ENCODE measurements around the gene GPD1L.

GPD1L gene

GRCh38 chr3:32095431-32095830 is 11.0 kb upstream of the GPD1L start:
- no peak for TF ChIP-seq CTCF (IDR thresholded peaks at IDR 0.05)
- no peak for TF ChIP-seq ZFX (IDR thresholded peaks at IDR 0.05; ENCODE audit: borderline replicate concordance)
- H3K27ac ChIP-seq = no peak overlapping the region

- H3K27ac ChIP-seq = no peak overlapping the region
- no peak for TF ChIP-seq CTCF (IDR thresholded peaks at IDR 0.05)
- TF ChIP-seq ZFX (IDR thresholded peaks at IDR 0.05; ENCODE audit: borderline replicate concordance) = no peak
These were observed 8.7 kb upstream of the GPD1L start for GRCh38 chr3:32097768-32098167.

- TF ChIP-seq ZFX (IDR thresholded peaks at IDR 0.05; ENCODE audit: borderline replicate concordance) (no peak), CTCF (IDR thresholded peaks at IDR 0.05) (no peak)
- no peak overlapping the region for H3K27ac ChIP-seq
These were observed 7.9 kb upstream of the GPD1L start for GRCh38 chr3:32098528-32098927.

- TF ChIP-seq ZFX (IDR thresholded peaks at IDR 0.05; ENCODE audit: borderline replicate concordance) = no peak
- no peak for TF ChIP-seq CTCF (IDR thresholded peaks at IDR 0.05)
- no peak overlapping the region for H3K27ac ChIP-seq
These were observed 6.0 kb upstream of the GPD1L start for GRCh38 chr3:32100465-32100864.

GRCh38 chr3:32102289-32102688 is 4.1 kb upstream of the GPD1L start:
- TF ChIP-seq CTCF (IDR thresholded peaks at IDR 0.05) (no peak), ZFX (IDR thresholded peaks at IDR 0.05; ENCODE audit: borderline replicate concordance) (no peak)
- no peak overlapping the region for H3K27ac ChIP-seq

- TF ChIP-seq CTCF (IDR thresholded peaks at IDR 0.05) (no peak), ZFX (IDR thresholded peaks at IDR 0.05; ENCODE audit: borderline replicate concordance) (no peak)
- H3K27ac ChIP-seq = no peak overlapping the region
These were observed 1.9 kb upstream of the GPD1L start for GRCh38 chr3:32104492-32104891.

GRCh38 chr3:32105291-32106131 is 909 bp upstream of the GPD1L start:
- no peak overlapping the region; the same call in 1 of the 2 replicates for H3K27ac ChIP-seq
- TF ChIP-seq ZFX (IDR thresholded peaks at IDR 0.05; ENCODE audit: borderline replicate concordance) (no peak), CTCF (IDR thresholded peaks at IDR 0.05) (no peak)

Data from 22Rv1 (cell line).